Colonic mucosa (tissue), 4 donors: ENCODE results near the gene NSMF. TPM values are rescaled to one million over a fixed set of nuclear protein-coding genes. Genes with fewer than 3 reads are reported as not detected.

Source experiments
- DNase-seq: peaks from one replicate; pipeline ENCODE4 v3.0.0-alpha.2; 2020
- H3K27ac ChIP-seq: fragments of 200-600 bp; one replicate; pipeline ENCODE4 v1.8.0; 2021
- H3K27me3 ChIP-seq: fragments of 200-600 bp; one replicate; pipeline ENCODE4 v1.8.0; 2021
- H3K36me3 ChIP-seq: fragments of 200-600 bp; one replicate; pipeline ENCODE4 v1.8.0; 2021
- H3K4me1 ChIP-seq: fragments of 200-600 bp; one replicate; pipeline ENCODE4 v1.8.0; 2021; ENCODE audit warnings: mild to moderate bottlenecking
- H3K4me3 ChIP-seq: fragments of 200-600 bp; one replicate; pipeline ENCODE4 v1.8.0; 2021
- H3K9ac ChIP-seq, 2 donors: one replicate each; pipeline ENCODE4 v1.7.0; 2013; ENCODE audit warnings: control low read depth in 2 of 2, low read depth in 2 of 2, low read length in 2 of 2
- H3K9me3 ChIP-seq: fragments of 200-600 bp; one replicate; pipeline ENCODE4 v1.8.0; 2021
- CTCF ChIP-seq: fragments of 200-600 bp; IDR thresholded peaks from one replicate; pipeline ENCODE4 v1.8.0; 2022; ENCODE audit warnings: antibody characterized with exemption, mild to moderate bottlenecking
- intact Hi-C: fragments of 100-400 bp; cut with DNase I; formaldehyde crosslinking; loops from one replicate; pipeline ENCODE4 v1.14.1; 2022
- total RNA-seq, 2 donors: library from RNA; stranded (reverse); fragmentation: NEBNext Ultra II Directional in 1 of 2; extraction: Animal tissue kit (Norgen Biotek cat#: 25700) in 1 of 2; gene quantifications; one replicate each; pipeline ENCODE4 v1.2.1, GENCODE V29; 2021
- donor health status: healthy.
- donor health status: DM: no; HTN: no; CAD: no.
- donor health status: DM: no; HTN: no; CAD: no.

The NSMF gene
- total RNA-seq, 2 donors from 2014 or later, result 33.7 to 47.8 TPM

GRCh38 chr9:137493364-137494103 is 34.4 kb upstream of the NSMF start:
- no peak for TF ChIP-seq CTCF
- Histone ChIP-seq H3K9me3 (no peaks in the 10 kb centered on the region), H3K4me1 (peaks cover 3% of the 10 kb centered on the region), H3K27ac (no peak overlapping the region), H3K36me3 (no peaks in the 10 kb centered on the region), H3K9ac (peak overlapping the region; percentile 20 to 44), H3K27me3 (no peaks in the 10 kb centered on the region), H3K4me3 (no peak overlapping the region)
- intact Hi-C loops, result no loop called here
- DNase-seq, result no peak

- H3K36me3 ChIP-seq, result no peaks in the 10 kb centered on the region
- no peak overlapping the region for H3K4me3 ChIP-seq
- TF ChIP-seq CTCF, result no peak
- H3K27ac ChIP-seq, result no peak overlapping the region
- peaks cover 3% of the 10 kb centered on the region for H3K4me1 ChIP-seq
- DNase-seq, result peak; percentile 43
- H3K27me3 ChIP-seq, result no peaks in the 10 kb centered on the region
- intact Hi-C loops, result no loop called here
- H3K9me3 ChIP-seq, result no peaks in the 10 kb centered on the region
- H3K9ac ChIP-seq, result no peak overlapping the region
These were observed 33.6 kb upstream of the NSMF start for GRCh38 chr9:137492464-137493363.

- Histone ChIP-seq H3K36me3 (no peaks in the 10 kb centered on the region), H3K4me1 (peaks cover 3% of the 10 kb centered on the region), H3K9me3 (no peaks in the 10 kb centered on the region), H3K27me3 (no peaks in the 10 kb centered on the region), H3K4me3 (no peak overlapping the region), H3K27ac (no peak overlapping the region), H3K9ac (no peak overlapping the region)
- no peak for TF ChIP-seq CTCF
- no peak for DNase-seq
- intact Hi-C loops, result no loop called here
These were observed 32.8 kb upstream of the NSMF start for GRCh38 chr9:137491735-137492432.

- no peaks in the 10 kb centered on the region for H3K9me3 ChIP-seq
- TF ChIP-seq CTCF, result no peak
- no peaks in the 10 kb centered on the region for H3K36me3 ChIP-seq
- no peak for DNase-seq
- H3K9ac ChIP-seq, result no peak overlapping the region
- no peak overlapping the region for H3K27ac ChIP-seq
- intact Hi-C loops, result no loop called here
- peaks cover 3% of the 10 kb centered on the region for H3K4me1 ChIP-seq
- no peak overlapping the region for H3K4me3 ChIP-seq
- H3K27me3 ChIP-seq, result no peaks in the 10 kb centered on the region
These were observed 31.5 kb upstream of the NSMF start for GRCh38 chr9:137490532-137491186.

- intact Hi-C loops, result no loop called here
- no peak overlapping the region for H3K4me3 ChIP-seq
- no peak for TF ChIP-seq CTCF
- H3K4me1 ChIP-seq, result peaks cover 3% of the 10 kb centered on the region
- H3K27ac ChIP-seq, result no peak overlapping the region
- H3K9ac ChIP-seq, result no peak overlapping the region
- H3K36me3 ChIP-seq, result no peaks in the 10 kb centered on the region
- DNase-seq, result no peak
- H3K27me3 ChIP-seq, result no peaks in the 10 kb centered on the region
- no peaks in the 10 kb centered on the region for H3K9me3 ChIP-seq
These were observed 29.8 kb upstream of the NSMF start for GRCh38 chr9:137488906-137489305.
